D341Med (cell line): ENCODE results near the gene POU2F2.
A peak's percentile ranks its signal among the peaks of the same experiment; 100 is the strongest.

Experiments used
- DNase-seq: peaks from one replicate; pipeline ENCODE4 v3.0.0; 2012; ENCODE audit warnings: low spot score

POU2F2 gene

DNA sequence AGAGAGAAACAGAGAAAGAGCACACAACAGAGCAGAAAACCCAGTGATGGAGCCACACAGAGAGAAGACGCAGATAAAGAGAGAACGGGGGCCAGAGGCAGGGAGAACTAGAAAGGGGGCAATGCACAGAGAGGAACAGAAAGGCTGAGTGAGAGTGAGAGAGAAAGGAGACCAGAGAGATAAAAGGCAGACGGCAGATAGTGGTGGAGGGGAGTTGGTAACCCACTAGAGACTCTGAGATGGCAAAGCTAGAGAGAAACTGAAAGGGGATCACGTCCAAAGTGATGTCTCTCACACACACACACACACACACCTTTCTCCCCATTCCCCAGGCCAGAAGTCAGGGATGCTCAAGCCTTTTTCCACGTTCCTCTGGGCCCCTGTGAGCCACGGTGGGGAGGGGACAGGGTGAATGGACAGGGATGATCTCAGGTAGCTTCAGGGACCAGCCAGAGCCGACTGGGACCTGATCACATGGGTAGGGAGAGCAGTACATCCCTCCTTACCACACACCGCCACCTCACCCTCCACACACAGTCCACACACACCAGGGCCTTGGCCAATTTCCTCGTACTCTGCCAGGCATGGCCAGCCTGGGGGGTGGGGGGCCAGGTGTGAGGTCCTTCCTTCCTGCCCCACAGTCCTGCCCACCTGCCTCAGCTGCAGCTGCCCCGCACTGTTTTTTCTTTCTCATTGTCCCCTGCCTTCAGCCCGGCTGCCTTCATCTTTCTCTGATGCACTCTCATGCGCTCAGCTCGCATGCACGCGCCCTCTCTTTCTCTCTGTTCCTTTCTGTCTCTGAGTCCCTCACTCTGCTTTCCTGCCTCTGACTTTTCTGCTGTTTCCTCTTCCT, 22.5 kb upstream of the POU2F2 start:
- DNase-seq, result no peak

DNA sequence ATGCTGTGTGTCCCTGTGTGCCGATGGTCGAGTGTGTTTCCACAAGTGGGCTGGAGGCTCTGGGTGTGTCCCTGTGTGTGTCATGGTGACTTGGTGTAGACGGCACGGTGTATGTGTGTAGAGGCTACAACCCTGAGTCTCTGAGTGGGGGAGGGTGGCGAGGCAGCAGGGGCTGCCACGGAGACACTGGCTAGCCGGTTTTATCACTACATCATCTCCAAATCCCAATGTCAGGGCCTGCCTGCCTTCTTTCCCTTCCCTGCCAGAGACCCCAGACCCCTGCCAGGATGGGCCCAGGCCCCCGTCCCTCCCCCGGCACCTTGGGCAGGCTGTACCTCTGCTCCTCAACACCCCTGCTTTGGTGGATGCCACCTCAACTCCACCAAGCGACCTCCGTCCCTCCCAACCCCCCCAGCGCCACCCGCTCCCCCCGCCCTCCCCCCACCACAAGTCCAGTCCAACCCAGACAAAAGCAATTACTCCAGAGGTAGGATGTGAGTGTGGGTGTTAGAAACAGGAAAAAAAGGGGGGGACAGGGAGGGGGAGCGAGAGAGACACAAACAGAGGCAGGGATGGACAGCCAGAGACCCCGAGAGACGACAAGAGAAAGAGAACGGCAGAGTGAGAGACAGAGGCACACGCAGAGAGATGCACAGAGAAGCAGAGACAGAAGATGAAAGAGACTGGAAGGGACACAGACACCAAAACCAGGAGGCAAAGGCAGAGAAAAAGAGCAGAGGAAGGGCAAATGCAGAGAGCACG, 21.6 kb upstream of the POU2F2 start:
- DNase-seq, result no peak

DNA sequence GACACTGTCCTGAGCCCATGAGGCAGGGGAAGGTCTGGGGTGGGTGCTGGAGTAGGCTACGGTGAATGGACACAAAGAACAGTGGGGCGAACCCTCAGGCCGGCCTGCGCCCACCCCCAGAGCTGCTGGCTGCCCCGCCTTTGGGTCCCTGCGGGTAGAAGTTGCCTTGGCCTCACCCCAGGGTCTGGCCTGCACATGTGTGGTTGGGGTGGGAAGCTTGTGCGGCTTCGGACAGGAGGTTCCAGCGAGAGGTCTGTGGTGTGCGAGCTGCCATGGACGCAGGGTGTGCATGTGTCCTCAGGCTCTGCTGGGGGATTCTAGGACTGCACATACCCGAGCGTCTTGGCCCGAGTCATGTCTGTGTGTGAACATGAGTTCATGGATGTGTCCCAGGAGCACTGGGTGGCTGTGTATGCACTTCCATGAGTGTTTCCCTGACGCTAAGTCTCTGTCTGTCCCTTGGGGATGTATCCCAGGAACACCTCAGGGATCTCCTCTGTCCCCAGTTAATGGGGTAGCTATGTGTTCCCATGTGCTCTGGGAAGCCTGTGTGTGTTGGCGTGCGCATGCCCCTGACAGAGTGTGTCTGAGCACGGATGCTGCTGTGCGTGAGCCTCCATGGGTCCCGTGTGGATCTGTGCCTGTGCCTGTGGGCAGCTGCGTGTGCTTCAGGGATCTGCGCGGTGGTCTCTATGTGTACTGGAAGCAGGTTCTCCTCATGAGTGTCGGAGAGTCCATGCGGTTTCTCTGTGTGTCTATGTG, 20.8 kb upstream of the POU2F2 start:
- DNase-seq, result no peak

DNA sequence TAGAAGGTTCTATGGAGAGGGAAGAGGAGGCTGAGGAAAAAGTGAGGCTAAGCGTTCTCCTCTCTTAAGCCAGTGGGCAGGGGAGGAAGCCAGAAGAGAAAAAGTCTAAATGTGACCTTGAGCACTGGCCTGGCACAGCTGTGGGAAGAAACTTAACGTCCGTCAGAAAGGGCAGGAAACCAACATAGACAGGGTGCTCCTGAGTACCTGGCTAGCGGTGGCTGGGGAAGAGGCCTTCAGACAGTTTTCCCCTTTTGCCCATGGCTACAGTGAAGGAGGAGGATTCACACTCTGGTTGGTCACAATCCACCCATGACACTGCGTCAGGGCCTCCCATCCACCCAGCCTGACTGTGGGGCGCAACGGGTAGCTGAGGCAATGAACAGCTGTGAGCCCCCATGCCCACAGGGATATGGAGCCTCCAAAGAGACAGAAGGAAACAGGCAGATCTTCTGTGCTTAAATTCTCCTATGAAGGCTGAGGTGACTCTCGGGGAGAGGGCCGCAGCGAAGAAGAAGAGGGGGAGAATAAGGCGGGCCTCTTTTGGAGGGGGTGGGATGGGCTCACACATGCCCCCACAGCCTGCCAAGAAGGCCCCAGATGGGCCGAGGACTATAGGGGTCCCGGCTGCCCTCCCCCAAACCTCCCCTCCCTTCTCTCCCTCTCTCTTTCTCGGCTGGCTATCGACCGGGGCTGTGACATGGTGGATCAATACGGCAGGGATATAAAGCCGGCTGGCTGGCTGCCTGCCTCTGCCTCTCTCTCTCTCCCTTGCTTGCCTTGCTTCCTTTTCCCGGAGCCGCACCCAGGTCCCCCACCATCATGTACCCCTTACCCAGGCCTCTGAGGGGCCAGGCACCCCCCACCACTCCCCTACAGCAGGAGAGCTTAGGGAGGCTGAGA, 19.8 kb upstream of the POU2F2 start:
- DNase-seq, result no peak

DNA sequence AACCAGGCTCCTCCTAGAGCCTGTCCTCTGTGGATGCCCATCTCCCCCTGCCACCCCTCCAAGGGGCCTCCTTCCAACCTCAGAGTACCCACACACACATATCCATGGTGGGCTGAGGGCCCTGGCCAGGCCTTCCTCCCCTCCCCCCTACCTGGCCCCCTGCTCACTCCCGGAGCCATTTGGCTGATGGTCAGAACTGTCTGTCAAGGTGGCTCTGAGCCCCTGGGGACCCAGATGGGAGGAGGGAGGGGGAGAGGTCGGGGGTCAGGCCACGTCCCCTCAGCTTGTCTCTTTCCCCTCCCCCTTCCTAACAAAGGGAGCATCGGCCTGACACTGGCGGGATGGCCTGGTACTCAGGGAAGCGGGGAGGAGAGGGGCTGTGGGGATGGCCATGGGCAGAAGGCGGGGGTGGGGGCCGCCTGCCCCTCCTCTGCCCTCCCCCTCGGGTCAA, 18.7 kb upstream of the POU2F2 start:
- no peak for DNase-seq

DNA sequence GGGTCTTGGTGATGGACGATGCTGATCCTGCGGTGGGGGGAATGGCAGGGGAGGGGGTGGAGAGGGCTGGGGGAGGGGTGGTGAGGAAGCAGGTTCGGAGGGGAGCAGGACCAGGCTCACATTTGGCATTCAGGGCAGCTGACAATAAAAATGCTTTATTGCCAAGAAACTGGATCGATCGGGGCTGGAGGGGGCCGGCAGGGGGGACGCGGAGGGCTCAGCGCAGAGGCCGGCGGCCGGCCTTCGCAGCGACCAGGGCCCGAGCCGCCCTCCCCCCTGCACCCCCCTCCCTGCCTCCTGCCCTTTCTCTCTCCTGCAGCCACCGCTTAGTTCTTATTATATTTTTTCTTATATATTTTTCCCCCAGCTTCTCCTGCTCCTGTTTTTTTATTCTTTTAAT, 18.1 kb upstream of the POU2F2 start:
- no peak for DNase-seq

DNA sequence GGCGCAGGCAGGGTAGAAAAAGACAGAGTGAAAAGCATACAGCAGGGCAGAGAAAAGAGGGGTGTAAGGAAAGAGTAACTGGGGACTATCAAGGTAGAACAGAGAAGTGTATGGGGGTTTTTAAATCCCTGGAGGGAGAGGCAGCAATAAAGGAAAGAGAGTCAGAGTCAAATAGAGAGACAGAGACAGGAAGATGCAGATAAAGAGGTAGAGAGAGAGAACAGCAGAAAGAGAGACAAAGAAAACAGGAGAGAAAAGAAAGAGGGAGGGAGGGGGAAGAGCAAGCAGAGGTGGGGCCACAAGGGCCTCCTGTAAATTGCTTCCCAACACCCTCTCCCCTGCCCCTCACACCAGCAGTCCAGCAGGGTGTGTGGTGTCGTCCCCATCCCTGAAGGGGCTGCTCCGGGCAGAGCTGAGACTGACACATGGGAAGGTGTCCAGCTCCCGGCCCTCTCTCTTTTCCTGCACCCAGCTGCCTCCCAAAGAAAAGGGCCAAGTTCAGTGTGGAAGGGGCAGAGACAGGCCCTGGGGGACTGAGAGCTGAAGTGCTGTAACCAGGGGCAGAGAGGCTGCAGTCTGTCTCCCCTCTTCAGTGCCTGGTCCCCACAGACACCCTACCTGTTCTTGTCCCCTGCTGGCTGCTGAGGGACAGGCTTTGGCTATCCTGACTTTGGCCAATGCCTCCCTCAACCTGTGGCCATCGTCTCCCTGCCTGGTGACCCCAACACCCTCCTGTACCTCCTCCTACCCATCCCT, 17.4 kb upstream of the POU2F2 start:
- no peak for DNase-seq

DNA sequence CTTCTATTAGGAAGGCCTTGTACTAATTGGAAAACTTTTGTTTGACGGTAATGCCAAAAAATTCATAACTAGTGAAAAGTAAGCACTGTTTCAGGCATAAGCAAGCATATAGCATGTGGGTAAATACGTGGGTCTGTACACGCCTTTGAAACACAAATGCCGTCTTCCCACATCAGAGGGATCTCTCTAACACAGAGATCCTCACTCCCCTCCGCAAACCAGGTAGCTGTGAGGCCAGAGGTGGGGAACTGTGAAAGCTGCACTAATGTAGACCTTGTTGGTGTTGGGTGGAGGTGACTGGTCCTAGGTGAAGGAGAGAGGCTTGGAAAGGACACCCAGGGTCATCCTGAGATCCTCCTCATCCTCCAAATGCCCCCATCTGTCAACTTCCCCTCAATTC, 16.0 kb upstream of the POU2F2 start:
- no peak for DNase-seq

DNA sequence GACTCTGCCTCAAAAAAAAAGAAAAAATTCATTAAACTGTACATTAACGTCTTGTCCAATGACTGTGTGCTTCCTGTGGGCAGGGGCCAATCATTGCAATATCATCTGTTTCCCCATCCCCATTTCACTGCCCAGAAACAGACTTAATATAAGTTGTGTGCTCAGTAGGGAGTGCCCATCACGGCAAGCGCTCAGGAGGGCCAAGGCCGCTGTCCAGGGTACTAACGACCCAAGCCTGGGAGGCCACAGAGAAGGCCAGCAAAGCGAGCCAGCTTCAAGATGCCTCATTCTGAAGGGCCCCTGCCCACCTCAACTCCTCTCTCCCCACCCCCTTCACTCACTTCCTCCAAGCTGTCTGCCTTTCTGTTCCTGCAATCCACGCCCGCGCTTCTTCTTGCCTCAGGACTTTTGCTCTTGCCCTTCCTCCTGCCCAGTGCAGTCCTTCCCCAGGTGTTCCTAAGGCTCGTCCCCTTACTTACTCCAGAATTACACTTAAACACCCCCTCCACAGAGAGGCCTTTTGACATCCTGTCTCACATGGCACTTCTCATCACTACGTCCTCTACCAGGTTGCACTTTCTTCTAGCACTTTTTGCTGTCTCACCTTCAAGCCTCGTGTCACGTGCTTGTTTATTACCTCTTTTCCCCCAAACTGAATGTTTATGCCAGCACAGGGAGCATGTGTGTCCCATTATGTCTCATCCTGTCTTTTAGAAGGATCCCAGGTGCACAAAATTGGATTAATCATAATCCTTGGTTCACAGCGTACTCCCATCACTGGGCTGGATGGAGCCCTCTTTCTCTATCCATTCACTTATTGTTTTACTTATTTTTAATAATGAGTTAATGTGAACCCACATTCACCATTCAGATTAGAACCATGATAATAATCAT, 11.3 kb upstream of the POU2F2 start:
- no peak for DNase-seq

DNA sequence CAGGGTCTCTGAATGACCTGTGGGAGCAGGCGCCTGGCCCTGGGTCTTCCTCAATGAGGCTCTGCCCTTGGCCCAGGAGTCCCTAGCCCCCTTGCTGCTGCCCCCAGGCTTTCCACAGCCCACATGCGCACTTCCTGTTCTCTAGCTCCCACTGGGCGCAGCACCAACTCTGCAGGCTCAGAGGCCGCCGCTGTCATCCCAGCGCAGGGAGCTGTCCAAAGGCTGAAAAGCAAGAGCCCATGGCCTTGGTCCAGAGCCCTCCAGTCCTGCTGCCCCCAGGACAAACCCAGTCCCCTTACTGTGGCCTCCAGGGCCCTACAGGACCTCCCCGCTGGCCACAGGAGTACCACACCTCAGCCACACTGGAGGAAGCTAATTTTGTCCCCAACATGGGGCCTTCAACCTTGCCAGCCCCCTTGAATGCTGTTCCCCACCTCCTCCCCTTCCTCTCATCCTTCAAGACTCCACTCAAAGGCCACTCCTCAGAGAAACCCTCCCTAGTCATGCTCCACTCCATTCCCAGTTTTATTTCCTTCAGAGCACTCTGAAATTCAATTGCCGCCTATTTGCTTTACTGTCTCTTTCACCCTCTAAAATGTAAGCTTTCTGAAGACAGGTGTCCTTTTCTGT, 8.0 kb upstream of the POU2F2 start:
- no peak for DNase-seq

DNA sequence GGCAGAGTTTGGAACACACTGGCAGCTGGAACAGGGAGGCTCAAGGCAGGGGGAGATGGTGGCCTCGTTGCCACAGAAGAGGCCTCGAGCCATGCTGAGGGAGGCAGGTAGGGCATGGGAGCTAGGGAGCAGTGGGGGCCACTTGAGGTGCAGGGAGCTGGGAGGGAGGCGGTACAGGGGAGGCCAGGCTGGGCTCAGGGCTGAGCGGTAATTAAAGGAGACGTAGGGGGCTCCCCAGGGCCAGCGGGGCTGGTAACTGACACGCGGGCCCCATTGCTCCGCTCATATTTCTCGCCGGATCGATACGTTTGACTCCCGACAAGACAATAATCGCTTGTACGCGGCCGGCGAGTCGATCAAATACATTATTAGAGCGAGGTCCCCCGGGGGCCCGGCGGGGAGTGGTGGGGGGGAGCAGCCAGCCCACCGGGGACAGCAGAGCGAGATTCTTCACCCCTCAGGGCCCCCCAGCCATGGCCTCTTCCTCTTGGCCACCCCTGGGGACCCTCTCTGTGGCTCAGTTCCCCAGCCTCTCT, 2.4 kb upstream of the POU2F2 start:
- DNase-seq, result no peak

DNA sequence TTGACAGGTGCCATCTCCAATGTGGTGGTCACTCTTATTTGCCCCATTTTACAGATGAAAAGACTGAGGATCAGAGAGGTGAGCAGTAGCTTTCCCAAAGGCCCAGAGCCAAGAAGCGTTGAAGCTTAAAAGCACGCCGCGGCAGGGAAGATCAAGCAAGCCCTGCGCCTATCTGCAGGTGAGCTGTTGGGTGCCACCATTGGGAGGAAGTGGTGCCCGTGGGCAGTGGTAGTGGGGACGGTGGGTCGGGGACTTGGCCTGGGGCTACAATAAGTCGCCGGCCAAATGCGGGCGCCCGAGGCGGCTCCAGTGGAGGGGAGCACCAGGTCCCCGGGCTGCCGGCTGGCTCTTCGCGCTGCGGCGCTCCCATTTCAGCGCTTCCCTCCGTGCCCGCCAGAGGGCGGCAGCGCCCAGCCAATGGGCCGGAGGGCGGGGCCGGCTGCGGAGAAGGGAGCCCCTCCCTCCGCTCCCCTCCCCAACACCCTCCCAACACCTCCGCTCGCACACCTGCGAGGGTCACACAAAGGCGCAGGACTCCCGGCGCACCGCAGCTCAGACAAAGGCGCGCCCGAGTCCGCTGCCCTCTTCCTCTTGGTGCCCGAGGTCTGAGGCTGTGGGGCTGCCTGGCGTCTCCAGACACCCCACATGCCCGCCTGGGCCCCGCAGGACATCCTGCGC, 744 bp upstream of the POU2F2 start:
- DNase-seq, result peak; percentile 97

DNA sequence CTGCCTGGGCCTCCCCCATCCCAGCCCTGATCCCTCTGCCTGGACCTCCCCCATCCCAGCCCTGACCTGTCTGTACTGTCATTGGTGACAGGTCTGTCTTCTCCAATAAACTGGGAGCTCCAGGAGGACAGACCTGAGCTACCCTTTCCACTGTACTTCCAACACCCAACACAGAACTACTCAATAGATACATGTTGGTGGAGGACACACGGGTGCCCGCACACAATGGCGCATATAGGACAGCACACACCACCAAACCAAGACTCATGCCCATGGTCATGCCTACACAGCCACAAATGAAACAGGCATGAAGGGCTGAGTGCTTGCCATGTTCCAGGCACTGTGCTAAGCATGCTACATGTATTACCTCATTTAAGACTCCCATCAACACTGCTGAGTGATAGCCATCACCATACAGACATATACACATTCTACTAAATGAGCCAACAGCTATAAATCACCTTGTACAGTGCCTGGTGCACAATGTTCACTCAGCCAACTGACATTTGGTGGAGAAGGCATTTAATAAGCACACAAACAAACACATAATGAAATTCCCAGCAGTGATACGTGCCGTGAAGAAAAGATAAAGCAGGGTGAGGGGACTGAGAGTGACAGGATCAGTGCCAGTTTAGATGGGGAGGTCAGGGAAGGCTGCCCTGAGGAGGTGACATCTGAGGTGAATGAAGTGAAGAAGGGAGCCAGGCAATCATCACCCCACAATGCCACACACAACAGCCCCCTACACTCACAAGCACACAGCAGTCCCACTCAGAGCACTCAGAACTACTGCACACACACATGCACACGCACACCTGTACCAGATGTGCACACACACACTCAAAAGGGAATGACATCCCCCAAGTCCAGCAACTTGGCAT, 857 bp downstream of the POU2F2 start:
- DNase-seq, result no peak

DNA sequence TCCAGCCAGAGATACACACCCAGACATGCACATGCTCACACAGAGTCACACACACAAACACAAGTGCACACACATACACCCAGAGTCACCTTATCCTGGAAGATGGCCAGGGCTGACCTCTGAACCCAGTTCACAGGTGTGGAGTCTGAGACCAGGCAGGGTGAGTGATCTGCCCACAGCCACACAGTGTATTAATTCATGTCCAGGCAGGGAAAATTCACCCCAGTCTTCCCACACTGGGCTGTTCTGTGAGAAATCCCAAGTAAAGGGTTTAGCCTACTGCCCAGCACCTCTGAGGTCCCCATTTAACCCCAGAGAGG, 2.0 kb downstream of the POU2F2 start:
- DNase-seq, result no peak

DNA sequence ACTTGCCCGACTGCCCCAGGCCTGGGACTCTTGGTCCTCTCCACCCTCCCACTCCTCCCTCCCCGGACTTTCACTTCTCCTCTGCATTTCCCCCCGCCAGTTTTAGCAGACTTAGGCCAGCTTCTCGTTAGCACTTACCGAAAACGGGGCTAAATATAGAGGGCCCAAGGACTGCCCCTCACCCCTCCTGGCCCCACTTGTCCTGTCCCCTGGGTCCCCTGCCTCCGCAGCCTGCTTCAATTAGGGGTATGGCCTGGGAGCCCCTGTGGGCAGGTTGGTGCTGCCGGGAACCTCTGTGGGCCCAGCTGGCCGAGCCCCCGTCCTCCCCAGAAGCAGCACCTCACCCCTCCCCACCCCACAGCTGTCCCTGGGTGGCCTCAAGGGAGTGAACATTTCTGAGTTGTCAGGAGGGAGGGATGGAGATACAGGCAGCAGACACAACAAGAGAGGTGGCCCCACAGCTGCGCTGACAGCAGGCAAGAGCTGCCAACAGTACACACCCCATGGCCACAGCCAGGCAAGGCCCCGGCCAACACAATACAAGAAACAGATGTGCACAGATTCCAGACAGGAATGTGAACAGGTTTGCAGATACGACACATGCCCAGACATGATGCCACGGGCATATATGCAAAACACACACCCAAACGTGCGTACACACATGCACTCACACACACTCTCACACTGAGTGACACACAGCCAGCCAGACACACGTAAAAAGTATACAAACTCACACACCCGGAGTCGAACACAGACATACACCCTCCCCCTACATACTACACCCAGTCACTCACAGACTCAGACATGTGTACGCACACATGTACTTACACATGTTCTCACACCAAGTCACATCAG, 2.6 kb downstream of the POU2F2 start:
- DNase-seq, result no peak

DNA sequence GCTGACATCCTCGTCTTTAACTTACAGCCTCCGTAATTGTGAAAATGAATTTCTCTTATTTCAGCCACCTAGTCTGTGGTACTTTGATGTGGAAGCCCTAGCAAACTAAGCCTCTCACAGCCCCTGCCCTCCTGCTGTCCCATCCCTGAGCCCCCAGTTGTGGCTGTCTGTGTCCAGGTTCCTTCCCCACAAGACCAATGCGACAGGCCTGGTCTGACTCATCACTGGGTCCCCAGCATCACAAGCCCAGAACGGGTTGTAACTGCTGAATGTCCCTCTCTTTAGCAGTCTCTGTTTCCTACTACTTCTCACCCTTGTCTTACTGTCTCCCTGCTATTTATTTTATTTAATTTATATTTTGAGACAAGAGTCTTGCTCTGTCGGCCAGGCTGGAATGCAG, 5.7 kb downstream of the POU2F2 start:
- DNase-seq, result no peak

DNA sequence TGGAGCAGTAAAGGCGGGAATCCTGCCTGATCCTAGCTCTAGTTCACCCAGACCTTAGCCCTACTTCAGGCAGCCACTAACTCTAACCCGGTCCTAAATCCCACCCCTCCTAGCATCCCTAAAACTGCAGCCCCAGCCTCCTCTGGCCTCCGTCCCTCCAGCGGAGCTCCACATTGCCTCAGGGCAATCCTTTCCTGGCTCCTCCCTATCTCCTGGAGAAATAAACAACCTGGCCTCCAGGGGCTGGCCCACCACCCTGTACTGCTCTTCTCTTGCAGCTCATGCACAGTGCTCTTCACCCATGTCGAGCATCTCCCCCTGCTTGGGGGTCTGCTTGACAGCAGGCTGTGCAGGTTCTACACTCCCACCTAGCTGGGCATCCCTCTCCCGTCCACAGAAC, 6.7 kb downstream of the POU2F2 start:
- DNase-seq, result no peak
